MM.1S (cell line): ENCODE data around the gene CTAGE4.
"Not testable (repeated sequence)": the region's sequence is repeated elsewhere in the genome, so short reads cannot be mapped to it uniquely, and the experiment has no call there.

Source experiments
- DNase-seq: peaks from one replicate; pipeline ENCODE4 v3.0.0-alpha.2; 2015
- H2AFZ ChIP-seq: fragments of 300-600 bp; sonication (generic); 2 replicates; pipeline ENCODE4 v1.6.0; 2016; ENCODE audit warnings: antibody characterized with exemption, low read length
- H3F3A ChIP-seq: fragments of 300-600 bp; sonication (generic); 2 replicates; pipeline ENCODE4 v1.6.1; 2016; ENCODE audit warnings: mild to moderate bottlenecking, antibody characterized with exemption, low read length, moderate library complexity, mixed read lengths; ENCODE audit not compliant: insufficient read depth
- H3K27ac ChIP-seq: fragments of 300-600 bp; sonication (generic); 2 replicates; pipeline ENCODE4 v1.5.1; 2016; ENCODE audit warnings: mild to moderate bottlenecking, low read length
- H3K27me3 ChIP-seq: fragments of 300-600 bp; sonication (generic); replicated peaks from 2 replicates; pipeline ENCODE4 v1.6.0; 2016; ENCODE audit warnings: low read length; ENCODE audit not compliant: insufficient read depth
- H3K36me3 ChIP-seq: fragments of 300-600 bp; sonication (generic); replicated peaks from 2 replicates; pipeline ENCODE4 v1.6.1; 2016; ENCODE audit warnings: mild to moderate bottlenecking, low read length, mixed read lengths; ENCODE audit not compliant: insufficient read depth
- H3K4me1 ChIP-seq: fragments of 300-600 bp; sonication (generic); 2 replicates; pipeline ENCODE4 v1.6.1; 2016; ENCODE audit warnings: low read length, mixed read lengths
- H3K4me2 ChIP-seq: fragments of 300-600 bp; sonication (generic); 2 replicates; pipeline ENCODE4 v1.6.0; 2016; ENCODE audit warnings: low read depth, low read length
- H3K4me3 ChIP-seq: fragments of 300-600 bp; sonication (generic); 2 replicates; pipeline ENCODE4 v1.5.1; 2016; ENCODE audit warnings: low read length, mixed read lengths
- H3K79me2 ChIP-seq: fragments of 300-600 bp; sonication (generic); 2 replicates; pipeline ENCODE4 v1.6.1; 2016; ENCODE audit warnings: mixed run types, low read length, mixed read lengths
- H3K9ac ChIP-seq: fragments of 300-600 bp; sonication (generic); 2 replicates; pipeline ENCODE4 v1.6.1; 2016; ENCODE audit warnings: low read length, mixed read lengths
- H3K9me2 ChIP-seq: fragments of 300-600 bp; sonication (generic); replicated peaks from 2 replicates; pipeline ENCODE4 v1.6.1; 2016; ENCODE audit warnings: mild to moderate bottlenecking, low read length, mixed read lengths; ENCODE audit not compliant: insufficient read depth
- H3K9me3 ChIP-seq: fragments of 300-600 bp; sonication (generic); replicated peaks from 2 replicates; pipeline ENCODE4 v1.6.1; 2016; ENCODE audit warnings: mild to moderate bottlenecking, low read length, mixed read lengths; ENCODE audit not compliant: insufficient read depth
- H4K20me1 ChIP-seq: fragments of 300-600 bp; sonication (generic); 2 replicates; pipeline ENCODE4 v1.6.1; 2016; ENCODE audit warnings: mild to moderate bottlenecking, low read length, moderate library complexity, mixed read lengths; ENCODE audit not compliant: insufficient read depth

Gene CTAGE4

GRCh38 chr7:144205306-144205705 is 22.0 kb downstream of the CTAGE4 start:
- H3K79me2 ChIP-seq, H3K36me3 ChIP-seq, H3K9me3 ChIP-seq, H3K4me2 ChIP-seq, DNase-seq, H3F3A ChIP-seq, H3K4me1 ChIP-seq, H2AFZ ChIP-seq, H3K9ac ChIP-seq, H3K9me2 ChIP-seq, H3K27me3 ChIP-seq, H3K27ac ChIP-seq, H3K4me3 ChIP-seq, H4K20me1 ChIP-seq: not testable (repeated sequence)

GRCh38 chr7:144217200-144217599 is 33.9 kb downstream of the CTAGE4 start:
- not testable (repeated sequence) for H3K4me1 ChIP-seq, H3F3A ChIP-seq, H3K27me3 ChIP-seq, H2AFZ ChIP-seq, H4K20me1 ChIP-seq, H3K4me2 ChIP-seq, DNase-seq, H3K9ac ChIP-seq, H3K4me3 ChIP-seq, H3K36me3 ChIP-seq, H3K9me3 ChIP-seq, H3K79me2 ChIP-seq, H3K9me2 ChIP-seq, H3K27ac ChIP-seq

GRCh38 chr7:144218581-144218980 is 35.3 kb downstream of the CTAGE4 start:
- not testable (repeated sequence) for H3K4me1 ChIP-seq, H2AFZ ChIP-seq, H3K27ac ChIP-seq, H4K20me1 ChIP-seq, DNase-seq, H3K79me2 ChIP-seq, H3K9me2 ChIP-seq, H3K4me3 ChIP-seq, H3K27me3 ChIP-seq, H3K36me3 ChIP-seq, H3F3A ChIP-seq, H3K9ac ChIP-seq, H3K9me3 ChIP-seq, H3K4me2 ChIP-seq

- DNase-seq, H4K20me1 ChIP-seq, H3K4me2 ChIP-seq: not testable (repeated sequence)
Observed at GRCh38 chr7:144219149-144219548, 35.9 kb downstream of the CTAGE4 start.

GRCh38 chr7:144220531-144220930 is 37.3 kb downstream of the CTAGE4 start:
- H4K20me1 ChIP-seq, H3K4me3 ChIP-seq, H3K4me2 ChIP-seq, H3K79me2 ChIP-seq, H3K27me3 ChIP-seq, DNase-seq, H3K9me3 ChIP-seq, H3K36me3 ChIP-seq, H3K9ac ChIP-seq, H3K4me1 ChIP-seq, H3F3A ChIP-seq, H3K27ac ChIP-seq, H2AFZ ChIP-seq, H3K9me2 ChIP-seq: not testable (repeated sequence)

More at GRCh38 chr7:144219149-144219548, 35.9 kb downstream of the CTAGE4 start:
- H3K9me3 ChIP-seq, H3F3A ChIP-seq, H2AFZ ChIP-seq, H3K9me2 ChIP-seq, H3K36me3 ChIP-seq, H3K79me2 ChIP-seq, H3K27ac ChIP-seq, H3K9ac ChIP-seq, H3K4me1 ChIP-seq, H3K4me3 ChIP-seq, H3K27me3 ChIP-seq: not testable (repeated sequence)

- not testable (repeated sequence) for H3K4me2 ChIP-seq, H3K9me3 ChIP-seq, H3K79me2 ChIP-seq, H3K9ac ChIP-seq, H3K36me3 ChIP-seq, H3K4me3 ChIP-seq, H3K4me1 ChIP-seq, H4K20me1 ChIP-seq, H3K27me3 ChIP-seq, H3K27ac ChIP-seq, H2AFZ ChIP-seq, H3K9me2 ChIP-seq, H3F3A ChIP-seq, DNase-seq
Observed at GRCh38 chr7:144223675-144224074, 40.4 kb downstream of the CTAGE4 start.

- not testable (repeated sequence) for DNase-seq, H3K27me3 ChIP-seq, H3K27ac ChIP-seq, H3K9me3 ChIP-seq, H3K9me2 ChIP-seq, H3F3A ChIP-seq, H3K9ac ChIP-seq, H4K20me1 ChIP-seq, H2AFZ ChIP-seq, H3K36me3 ChIP-seq, H3K4me2 ChIP-seq, H3K4me1 ChIP-seq, H3K79me2 ChIP-seq, H3K4me3 ChIP-seq
Observed at GRCh38 chr7:144226866-144227265, 43.6 kb downstream of the CTAGE4 start.

- not testable (repeated sequence) for H3K4me2 ChIP-seq, H3K9ac ChIP-seq, H3K4me3 ChIP-seq, H3K9me2 ChIP-seq, DNase-seq, H3K79me2 ChIP-seq, H3K27ac ChIP-seq, H3K27me3 ChIP-seq, H3K4me1 ChIP-seq, H3K9me3 ChIP-seq, H4K20me1 ChIP-seq, H3K36me3 ChIP-seq, H2AFZ ChIP-seq, H3F3A ChIP-seq
Observed at GRCh38 chr7:144228810-144229209, 45.5 kb downstream of the CTAGE4 start.
